Activated naive CD4-positive, alpha-beta T cell treated with anti-CD3 and anti-CD28 coated beads, Interleukin-2, amount 50 U/mL, for 16 hours (primary cell): ENCODE results near the gene CRELD1.
"Not testable (repeated sequence)": the region's sequence is repeated elsewhere in the genome, so short reads cannot be mapped to it uniquely, and the experiment has no call there.

Experiments
- DNase-seq: peaks from one replicate; pipeline ENCODE4 v3.0.0-alpha.2; 2020

The CRELD1 gene

GRCh38 chr3:9937486-9938238 is 4.0 kb downstream of the CRELD1 start:
- no peak for DNase-seq

DNA sequence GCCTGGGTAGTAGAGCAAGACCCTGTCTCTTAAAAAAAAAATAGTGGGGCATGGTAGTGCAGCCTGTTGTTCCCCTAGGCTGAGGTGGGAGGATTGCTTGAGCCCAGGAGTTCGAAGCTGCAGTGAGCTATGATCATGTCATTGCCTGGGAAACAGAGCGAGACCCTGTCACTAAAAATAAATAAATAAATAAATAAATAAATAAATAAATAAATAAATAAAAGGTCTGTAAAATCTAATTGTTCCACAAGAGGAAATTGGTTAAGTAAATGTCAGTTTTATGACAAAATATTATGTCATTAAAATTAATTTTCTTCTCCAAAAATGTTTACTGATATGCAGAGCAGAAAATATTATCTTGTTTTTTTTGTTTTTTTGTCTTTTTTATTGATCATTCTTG is 5.3 kb downstream of the CRELD1 start:
- DNase-seq = no peak

GRCh38 chr3:9939906-9940305 is 6.3 kb downstream of the CRELD1 start:
- DNase-seq = not testable (repeated sequence)

DNA sequence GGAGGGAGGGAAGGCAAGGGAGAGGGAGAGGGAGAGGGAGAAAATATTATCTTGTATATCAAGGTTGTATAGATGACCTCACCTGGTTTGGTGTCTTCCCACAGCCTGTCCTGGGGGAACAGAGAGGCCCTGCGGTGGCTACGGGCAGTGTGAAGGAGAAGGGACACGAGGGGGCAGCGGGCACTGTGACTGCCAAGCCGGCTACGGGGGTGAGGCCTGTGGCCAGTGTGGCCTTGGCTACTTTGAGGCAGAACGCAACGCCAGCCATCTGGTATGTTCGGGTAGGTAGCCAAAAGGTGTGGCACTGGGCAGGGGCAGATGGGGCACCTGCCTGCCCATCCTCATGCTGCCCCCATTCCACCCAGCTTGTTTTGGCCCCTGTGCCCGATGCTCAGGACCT is 7.1 kb downstream of the CRELD1 start:
- DNase-seq = no peak

GRCh38 chr3:9942164-9942563 is 8.5 kb downstream of the CRELD1 start:
- no peak for DNase-seq

DNA sequence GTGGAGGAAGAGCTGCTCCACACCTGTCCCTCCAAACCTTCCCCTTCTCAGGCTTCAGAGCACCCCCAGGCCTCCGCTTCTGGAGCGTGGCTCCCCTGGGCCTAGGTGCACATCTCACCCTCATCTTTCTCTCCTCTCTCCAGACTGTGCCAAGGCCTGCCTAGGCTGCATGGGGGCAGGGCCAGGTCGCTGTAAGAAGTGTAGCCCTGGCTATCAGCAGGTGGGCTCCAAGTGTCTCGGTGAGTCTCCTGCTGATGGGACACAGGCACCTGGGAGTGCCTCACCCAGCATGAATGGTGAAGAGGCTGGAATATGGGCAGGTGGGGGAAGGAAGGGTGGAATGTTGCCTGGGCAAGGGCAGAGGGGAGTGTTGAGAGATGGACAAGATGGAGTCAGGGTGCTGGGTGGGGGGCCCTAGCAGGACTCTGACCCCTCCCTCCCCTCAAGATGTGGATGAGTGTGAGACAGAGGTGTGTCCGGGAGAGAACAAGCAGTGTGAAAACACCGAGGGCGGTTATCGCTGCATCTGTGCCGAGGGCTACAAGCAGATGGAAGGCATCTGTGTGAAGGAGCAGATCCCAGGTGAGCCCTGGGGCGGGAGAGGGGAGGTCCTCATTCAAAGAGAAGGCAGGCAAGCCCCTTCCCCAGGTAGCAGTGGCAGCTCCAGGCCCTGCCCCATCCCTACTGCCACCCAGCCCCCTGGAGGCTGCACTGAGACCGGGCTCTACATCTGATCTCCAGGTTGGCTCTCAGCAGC is 9.5 kb downstream of the CRELD1 start:
- DNase-seq = no peak

- DNase-seq = no peak
These were observed 10.6 kb downstream of the CRELD1 start for GRCh38 chr3:9944271-9944670.

DNA sequence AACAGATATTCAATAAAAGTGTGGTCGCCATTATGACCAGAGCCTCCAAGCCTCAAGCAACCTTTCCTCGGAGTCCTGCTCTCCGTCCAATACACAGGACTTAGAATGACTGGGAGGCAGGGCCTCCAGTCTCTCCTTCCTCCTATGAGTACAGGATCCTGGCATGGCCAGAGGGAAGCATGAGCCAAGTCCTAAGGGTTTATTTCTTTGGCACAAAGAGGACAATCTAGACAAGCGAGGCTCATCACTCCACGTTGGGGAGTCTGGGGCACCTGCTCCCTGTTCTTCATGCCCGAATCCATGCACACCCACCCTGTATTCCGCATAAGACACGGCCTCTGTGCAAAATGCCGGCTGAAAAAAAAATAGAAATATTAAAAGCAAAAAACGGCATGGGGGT is 11.7 kb downstream of the CRELD1 start:
- no peak for DNase-seq

GRCh38 chr3:9946112-9947024 is 12.7 kb downstream of the CRELD1 start:
- DNase-seq = peak; percentile 84

GRCh38 chr3:9947025-9947995 is 13.7 kb downstream of the CRELD1 start:
- DNase-seq = no peak

- no peak for DNase-seq
These were observed 15.0 kb downstream of the CRELD1 start for GRCh38 chr3:9948586-9948985.

DNA sequence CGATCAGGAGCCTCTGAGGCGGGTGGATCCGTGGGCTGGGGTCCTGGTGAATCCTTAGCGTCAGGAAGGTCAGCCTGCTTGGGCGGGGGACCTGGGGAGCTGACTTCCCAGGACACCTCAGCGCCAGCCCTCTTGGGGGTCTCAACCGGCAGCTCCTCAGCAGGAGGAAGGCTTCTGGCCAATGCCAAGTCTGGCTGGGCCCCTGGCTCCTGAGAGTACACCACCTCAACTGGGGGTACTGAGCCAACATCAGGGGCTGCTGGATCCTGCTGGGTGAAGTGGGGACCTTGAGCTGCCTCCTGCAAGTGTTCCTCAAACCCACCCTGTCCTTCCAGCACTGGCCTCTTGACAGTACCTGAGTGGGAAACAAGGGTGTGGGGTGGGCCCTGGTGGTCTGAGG is 15.5 kb downstream of the CRELD1 start:
- no peak for DNase-seq

DNA sequence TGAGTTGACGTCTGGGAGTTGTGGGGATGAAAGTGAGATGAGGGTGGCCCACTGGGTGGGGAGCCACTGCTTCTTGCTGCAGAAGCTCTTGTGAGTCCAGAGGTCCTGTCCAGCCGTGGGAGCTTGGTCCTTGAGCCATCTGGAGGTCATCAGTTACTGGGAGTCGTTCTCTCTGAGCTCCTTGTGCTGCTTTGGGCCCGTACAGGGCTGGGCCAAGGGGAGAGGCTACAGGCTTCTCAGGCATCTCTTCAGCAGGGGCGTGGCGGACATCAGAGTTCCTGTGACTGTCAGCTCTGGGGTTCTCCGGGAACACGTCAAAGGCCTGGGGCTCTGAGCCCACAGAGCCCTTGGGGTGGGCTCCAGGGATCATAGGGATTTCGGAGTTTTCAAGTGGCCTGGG is 16.0 kb downstream of the CRELD1 start:
- DNase-seq = no peak

DNA sequence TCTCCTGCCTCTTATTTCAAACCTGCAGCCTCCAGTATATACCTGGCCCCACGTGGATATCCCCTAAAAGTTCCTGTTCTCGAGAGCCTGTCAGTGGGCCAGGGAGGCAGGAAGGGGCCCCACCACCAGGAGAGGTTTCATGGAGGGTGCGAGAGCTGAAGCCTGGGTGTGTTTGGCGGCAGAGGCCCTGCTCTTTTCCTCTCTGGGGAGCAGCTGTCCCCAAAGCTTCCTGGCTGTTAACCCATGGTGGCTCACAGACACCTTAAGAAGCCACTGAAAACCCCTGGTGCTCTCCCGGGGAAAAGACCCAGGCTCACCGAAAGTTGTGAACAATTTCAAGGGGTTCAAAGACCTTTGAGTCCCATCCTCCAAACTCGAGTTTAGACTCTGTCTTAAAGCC is 17.5 kb downstream of the CRELD1 start:
- no peak for DNase-seq

DNA sequence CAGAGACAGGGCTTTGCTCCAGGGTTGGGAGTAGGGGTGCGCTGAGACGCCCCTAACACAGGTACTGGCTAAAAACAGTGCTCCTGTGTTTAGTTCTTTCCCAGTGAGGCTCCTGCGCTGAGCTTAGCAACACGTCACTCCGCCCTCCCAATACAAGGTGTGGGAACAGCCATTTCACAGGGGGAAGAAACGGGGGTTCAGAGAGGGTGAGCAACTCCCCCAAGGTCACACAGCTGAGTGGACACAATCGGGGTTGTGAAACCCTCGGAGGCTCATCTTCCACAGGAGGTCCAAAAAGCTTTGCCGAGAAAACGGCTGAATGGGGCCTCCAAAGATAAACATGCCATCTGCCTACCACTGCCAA is 17.9 kb downstream of the CRELD1 start:
- DNase-seq = no peak

- peak; percentile 71 for DNase-seq
These were observed 18.6 kb downstream of the CRELD1 start, which contains the start of gene PRRT3 for GRCh38 chr3:9951962-9952805. Gene PRRT3, minus strand, starts transcription at chr3:9952408. Its CDS starts 2,293 bp downstream, at chr3:9950115.

DNA sequence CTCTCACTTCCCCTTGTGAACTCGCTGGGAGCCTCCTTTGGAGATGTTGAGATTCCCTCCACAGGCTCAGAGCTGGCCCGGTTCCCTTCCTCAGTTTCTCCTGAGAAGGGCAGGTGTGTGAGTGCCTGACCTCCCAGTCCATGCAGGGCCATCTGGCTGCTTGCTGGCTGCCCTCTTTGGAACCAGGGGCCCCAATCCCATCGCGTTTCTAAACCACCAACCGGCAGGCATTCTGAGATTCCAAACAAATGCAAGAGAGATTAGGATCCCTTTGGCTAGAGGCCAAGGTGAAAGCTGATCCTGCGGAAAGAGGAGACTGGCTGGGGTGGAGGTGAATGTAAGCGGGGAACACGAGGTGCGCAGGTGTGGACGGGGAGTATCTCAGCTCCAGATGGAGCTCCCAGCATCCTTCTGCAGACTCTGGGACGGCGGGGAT is 21.5 kb downstream of the CRELD1 start:
- no peak for DNase-seq

DNA sequence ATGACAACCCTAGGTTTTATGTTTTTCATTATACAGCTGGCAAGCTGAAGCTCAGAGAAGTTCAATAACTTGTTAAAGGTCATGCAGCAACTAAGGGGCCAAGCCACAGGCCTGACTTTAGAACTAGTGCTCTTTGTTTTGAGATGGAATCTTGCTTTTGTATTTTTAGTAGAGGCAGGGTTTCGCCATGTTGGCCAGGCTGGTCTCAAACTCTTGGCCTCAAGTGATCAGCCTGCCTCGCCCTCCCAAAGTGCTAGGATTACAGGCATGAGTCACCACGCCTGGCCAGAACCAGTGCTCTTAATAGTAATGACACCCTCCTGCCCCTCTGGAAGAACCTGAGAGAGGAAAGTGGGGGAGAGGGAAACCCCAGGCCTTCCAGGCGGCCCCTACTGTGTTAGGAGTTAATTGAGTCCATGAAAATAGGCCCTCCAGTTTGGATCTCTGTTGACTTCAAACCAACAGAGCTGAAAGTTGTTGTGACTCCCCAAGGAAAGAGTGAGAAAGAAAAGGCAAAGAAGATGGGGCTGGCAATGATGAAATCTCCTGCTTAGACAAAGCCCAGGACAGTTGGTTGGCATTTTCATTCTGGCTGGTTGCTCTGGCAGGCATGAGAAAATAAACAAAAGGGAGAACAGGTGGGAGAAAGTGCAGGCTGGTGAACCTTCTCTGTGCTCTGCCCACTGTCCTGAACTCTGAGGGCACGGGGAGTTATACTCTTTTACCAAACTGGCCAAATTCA is 22.1 kb downstream of the CRELD1 start:
- no peak for DNase-seq

DNA sequence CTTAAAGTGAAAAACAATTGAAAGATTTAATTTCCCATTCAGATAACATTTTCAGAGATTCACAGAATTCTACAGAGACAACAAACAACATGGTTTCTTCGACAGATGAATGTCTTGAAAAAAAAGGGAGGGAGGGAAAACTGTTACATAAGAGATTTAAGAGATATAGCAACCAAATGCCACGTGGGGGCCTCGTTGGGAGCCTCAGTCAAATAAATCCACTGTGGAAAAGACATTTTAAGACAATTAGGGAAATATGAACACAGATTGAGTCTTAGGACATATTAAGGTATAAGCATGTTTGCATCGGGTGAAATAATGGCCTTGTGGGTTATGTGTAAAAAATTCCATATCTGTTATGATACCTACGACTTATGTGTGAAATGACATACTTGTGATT is 23.6 kb downstream of the CRELD1 start:
- no peak for DNase-seq

DNA sequence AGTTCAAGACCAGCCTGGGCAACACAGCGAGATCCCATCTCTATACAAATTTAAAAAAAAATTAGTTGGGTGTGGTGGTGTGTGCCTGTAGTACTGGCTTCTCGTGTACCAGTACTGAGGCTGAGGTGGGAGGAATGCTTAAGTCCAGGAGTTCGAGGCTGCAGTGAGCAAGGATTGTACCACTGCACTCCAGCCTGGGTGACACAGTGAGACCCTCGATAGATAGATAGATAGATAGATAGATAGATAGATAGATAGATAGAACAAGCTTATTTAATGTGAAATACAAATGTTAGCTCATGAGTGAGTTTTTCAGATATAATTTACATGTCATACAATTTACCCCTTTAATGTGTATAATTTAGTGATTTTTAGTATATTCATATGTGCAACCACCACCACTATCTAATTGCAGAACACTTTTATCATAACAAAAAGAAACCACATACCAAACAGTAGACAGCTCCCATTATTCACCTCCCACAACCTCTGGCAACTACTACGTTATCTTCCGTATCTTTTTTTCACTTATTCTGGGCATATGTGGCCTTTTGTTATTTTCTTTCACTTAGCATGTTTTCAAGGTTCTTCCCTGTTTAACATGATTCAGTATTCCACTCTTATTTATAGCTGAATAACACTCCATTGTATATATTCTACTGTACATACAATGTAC is 31.7 kb downstream of the CRELD1 start:
- no peak for DNase-seq
